ENCODE results near the gene P2RX2. TPM values are rescaled to one million over a fixed set of nuclear protein-coding genes. Genes with fewer than 3 reads are reported as not detected.

P2RX2 gene
- total RNA-seq, 1 experiment from 2014 or later: not detected

GRCh38 chr12:132600048-132601032, 18.2 kb upstream of the P2RX2 start:
- CTCF ChIA-PET: interaction anchor here (2.3 kb wide), 1 partner anchor 14 kb away, joined by 7 read pairs; no protein-coding TSS in a partner anchor
- intact Hi-C loops (cut with micrococcal nuclease): loop anchor here (1.0 kb wide), 2 partner anchors 15 to 38 kb away; no protein-coding TSS in a partner anchor

More at GRCh38 chr12:132600048-132601032, 18.2 kb upstream of the P2RX2 start:
- ATAC-seq: peak; percentile 88
- Histone ChIP-seq H3K79me2 (ENCODE audit: insufficient read depth, low read length) (no peaks in the 10 kb centered on the region), H3K4me3 (replicated peaks in 1 of 2; ENCODE audit: low read depth in 1 of 2, low read length in 2 of 2) (peak overlapping the region in 1 of 2 experiments; percentile 14; a peak in 1 of 4 replicates), H3K9ac (ENCODE audit: low read length) (0 out of 2 replicates have a peak overlapping the region, but pooled peaks have one; percentile 3), H4K20me1 (ENCODE audit: insufficient read depth) (no peaks in the 10 kb centered on the region), H2AFZ (ENCODE audit: low read depth, low read length, poor library complexity, severe bottlenecking) (peak overlapping the region; percentile 77), H3K27ac (ENCODE audit: low read depth, low read length) (no peak overlapping the region), H3K9me2 (ENCODE audit: insufficient read depth) (no peaks in the 10 kb centered on the region), H3K36me3 (ENCODE audit: control insufficient read depth in 1 of 2, insufficient read depth in 2 of 2, low read length in 2 of 2) (no peaks in the 10 kb centered on the region), H3K27me3 (ENCODE audit: insufficient read depth, low read length) (no peaks in the 10 kb centered on the region), H3K4me1 (ENCODE audit: control insufficient read depth in 1 of 2, insufficient read depth in 2 of 2, low read length in 2 of 2) (peaks cover 5 to 25% of the 10 kb centered on the region in 2 experiments), H3K9me3 (ENCODE audit: control insufficient read depth in 1 of 2, insufficient read depth in 1 of 2, low read depth in 1 of 2, low read length in 2 of 2) (no peaks in the 10 kb centered on the region), H3K4me2 (ENCODE audit: low read length) (peak overlapping the region; percentile 56)
- no TSS peak for BruUV-seq (replicated peaks)
- peak; percentile 23 for DNase-seq (ENCODE audit: low read depth, low spot score)
- RAD21 ChIA-PET (ENCODE audit: low non-redundant PET in 1 of 2, low total read pairs in 2 of 2, uncharacterized antibody in 2 of 2, unreplicated experiment in 2 of 2): no interaction called here
- POLR2A ChIA-PET: no interaction called here
- TF ChIP-seq MAX (IDR thresholded peaks at IDR 0.05): peak; percentile 44
- TF ChIP-seq, protein P1, sequence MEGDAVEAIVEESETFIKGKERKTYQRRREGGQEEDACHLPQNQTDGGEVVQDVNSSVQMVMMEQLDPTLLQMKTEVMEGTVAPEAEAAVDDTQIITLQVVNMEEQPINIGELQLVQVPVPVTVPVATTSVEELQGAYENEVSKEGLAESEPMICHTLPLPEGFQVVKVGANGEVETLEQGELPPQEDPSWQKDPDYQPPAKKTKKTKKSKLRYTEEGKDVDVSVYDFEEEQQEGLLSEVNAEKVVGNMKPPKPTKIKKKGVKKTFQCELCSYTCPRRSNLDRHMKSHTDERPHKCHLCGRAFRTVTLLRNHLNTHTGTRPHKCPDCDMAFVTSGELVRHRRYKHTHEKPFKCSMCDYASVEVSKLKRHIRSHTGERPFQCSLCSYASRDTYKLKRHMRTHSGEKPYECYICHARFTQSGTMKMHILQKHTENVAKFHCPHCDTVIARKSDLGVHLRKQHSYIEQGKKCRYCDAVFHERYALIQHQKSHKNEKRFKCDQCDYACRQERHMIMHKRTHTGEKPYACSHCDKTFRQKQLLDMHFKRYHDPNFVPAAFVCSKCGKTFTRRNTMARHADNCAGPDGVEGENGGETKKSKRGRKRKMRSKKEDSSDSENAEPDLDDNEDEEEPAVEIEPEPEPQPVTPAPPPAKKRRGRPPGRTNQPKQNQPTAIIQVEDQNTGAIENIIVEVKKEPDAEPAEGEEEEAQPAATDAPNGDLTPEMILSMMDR (IDR thresholded peaks at IDR 0.05 in 2 of 3, conservative IDR thresholded peaks at IDR 0.05 in 1 of 3; ENCODE audit: borderline replicate concordance in 1 of 3, insufficient read depth in 1 of 3, low read depth in 2 of 3, low read length in 2 of 3): peak; percentile 65 to 84 (median 68)
- no peak for TF ChIP-seq EZH2 (IDR thresholded peaks at IDR 0.05)

Measured in HCT116 (cell line).